Cardiac septum (tissue), 1 donor: Measurements from ENCODE around the gene RPL37A. TPM values are rescaled to one million over a fixed set of nuclear protein-coding genes. Genes with fewer than 3 reads are reported as not detected.

Source experiments
- DNase-seq: peaks from one replicate; pipeline ENCODE4 v3.0.0-alpha.2; 2020; ENCODE audit warnings: low spot score
- intact Hi-C: fragments of 100-400 bp; cut with DNase I; formaldehyde crosslinking; loops from one replicate; pipeline ENCODE4 v1.14.0; 2022
- long read RNA-seq: library from polyadenylated mRNA; unstranded; transcript quantifications from one replicate; pipeline ENCODE4 v2.0.0, GENCODE V29; 2021
- total RNA-seq: library from RNA; stranded (reverse); fragmentation: NEBNext Ultra II Directional; extraction: Animal tissue kit (Norgen Biotek cat#: 25700); gene quantifications from one replicate; pipeline ENCODE4 v1.2.1, GENCODE V29; 2021
- donor health status: DM: no; HTN: no; CAD: no.

Gene RPL37A
- 1,531 TPM for total RNA-seq
- long read RNA-seq, transcript RPL37A-210 (4 exons, 3,647 nt): major isoform, 84 of 94 reads
- long read RNA-seq, transcript RPL37A-201 (3 exons, 742 nt): minor isoform, 9 of 94 reads
- long read RNA-seq, partial matches to known transcripts: 0 of 94 reads
- long read RNA-seq, other reads (novel, unspliced or antisense): 0 of 94 reads

DNA sequence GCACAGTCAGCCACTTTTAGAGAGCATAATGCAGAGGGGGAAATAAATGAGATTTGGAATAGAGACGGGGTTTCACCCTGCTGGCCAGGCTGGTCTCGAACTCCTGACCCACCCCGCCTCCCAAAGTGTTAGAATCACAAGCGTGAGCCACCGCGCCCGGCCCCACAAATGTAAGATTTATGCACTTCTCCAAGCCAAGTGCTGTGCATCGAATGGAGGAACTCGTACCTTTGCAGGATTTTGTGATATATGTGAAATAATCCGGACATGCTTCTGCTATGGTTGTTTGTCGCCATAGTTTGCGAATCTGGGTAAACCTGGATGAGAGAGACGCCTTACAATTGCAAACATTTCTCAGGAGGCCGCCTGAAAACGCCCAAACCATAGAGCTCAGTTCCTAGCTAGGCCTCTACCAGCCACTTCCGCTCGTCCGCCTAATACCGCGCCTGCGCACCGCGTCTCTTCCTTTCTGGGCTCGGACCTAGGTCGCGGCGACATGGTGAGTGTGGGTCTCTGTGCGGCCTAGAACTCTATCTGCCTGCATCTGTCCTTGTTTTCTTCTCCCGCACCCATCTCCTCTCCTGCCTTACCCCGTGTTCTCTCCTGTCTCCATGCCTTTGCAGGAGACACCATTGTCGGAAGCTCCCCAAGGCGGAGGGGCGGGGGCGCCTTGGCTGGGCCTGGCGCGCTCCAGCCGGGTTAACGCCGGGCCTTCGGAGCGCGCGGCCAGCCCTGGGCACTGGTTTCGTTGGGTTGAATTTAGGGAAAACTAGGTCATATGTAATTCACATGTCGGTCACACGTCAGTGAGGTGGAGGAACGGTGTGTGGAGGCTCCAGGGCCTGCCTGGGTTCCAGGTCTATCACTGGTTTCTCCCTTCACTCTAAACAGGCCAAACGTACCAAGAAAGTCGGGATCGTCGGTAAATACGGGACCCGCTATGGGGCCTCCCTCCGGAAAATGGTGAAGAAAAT, at the start of gene RPL37A:
Gene RPL37A, plus strand, starts transcription at position 466 of the 974 bp plus-strand sequence. Its CDS starts 31 bp downstream, at position 497.
- intact Hi-C loops: loop anchor here (2.0 kb wide), 1 partner anchor 86 kb away; the partner anchor contains the start of gene SMARCAL1

DNA sequence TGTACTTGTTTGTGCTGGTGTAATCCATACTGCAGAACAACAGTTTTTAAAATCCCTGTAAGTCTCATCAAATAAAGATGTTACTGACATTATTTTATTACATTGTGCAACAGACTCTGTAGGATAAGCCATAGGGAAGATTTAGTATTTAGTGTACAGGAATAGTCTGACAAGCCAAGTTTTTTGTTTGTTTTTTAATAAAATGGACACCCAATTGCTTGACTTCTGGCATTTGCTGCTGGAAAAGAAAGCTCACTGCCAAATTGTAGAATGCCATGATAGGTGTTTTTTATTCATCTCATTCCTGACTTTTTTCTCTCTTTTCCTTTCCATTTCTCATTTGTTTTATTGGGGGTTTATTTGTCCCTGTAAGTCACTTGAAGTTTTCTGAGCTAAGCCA, 48.3 kb upstream of the RPL37A start:
- DNase-seq: no peak
- intact Hi-C loops: no loop called here

More for the DNA sequence above, at the start of gene RPL37A:
- DNase-seq: peak; percentile 96

DNA sequence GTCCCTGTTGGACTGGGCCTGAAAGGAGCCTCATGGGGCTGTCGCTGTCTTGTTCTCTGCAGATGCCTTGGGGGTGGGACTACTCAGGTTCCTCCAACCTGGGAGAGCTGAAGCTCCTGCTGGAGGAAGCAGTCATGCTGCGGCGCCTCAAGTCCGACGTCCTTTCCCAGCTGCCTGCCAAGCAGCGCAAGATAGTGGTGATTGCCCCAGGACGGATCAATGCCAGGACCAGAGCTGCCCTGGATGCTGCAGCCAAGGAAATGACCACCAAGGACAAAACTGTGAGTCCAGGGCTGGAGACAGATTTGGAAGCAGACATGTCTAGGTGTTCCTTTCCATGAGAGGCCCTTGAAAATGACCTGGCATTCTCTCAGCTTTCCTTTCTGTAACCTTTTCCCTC, 47.9 kb upstream of the RPL37A start:
- DNase-seq: no peak
- intact Hi-C loops: no loop called here

DNA sequence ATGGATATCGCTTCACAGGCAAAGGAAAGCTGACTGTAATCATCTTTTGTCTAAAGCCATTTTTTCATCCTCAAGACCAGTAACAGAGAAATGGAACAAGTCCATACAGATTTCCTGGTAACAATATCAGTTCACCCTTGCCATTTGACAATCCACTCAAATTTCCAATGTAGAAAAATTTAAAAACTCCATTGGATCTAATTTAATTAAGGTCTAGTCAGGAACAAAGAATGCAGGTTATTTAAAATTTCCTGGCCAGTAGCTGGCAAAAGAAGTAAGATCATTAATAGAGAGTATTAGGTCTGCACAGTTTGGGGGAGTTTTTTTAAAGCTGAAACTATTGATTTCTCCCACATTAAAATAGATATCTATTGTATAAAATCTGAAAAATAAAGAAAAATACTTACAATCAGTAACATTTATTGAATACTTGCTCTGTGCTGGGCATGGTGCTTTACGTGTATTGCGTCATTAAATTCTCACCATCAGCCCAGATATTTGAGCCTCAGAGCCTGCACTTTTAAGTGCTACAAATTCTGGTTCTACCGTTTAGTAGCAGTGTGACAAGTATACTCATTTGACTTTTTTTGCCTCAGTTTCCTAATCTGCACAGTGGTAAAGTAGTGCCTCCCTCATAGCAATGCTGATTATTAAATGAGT, 44.6 kb upstream of the RPL37A start:
- intact Hi-C loops: no loop called here

DNA sequence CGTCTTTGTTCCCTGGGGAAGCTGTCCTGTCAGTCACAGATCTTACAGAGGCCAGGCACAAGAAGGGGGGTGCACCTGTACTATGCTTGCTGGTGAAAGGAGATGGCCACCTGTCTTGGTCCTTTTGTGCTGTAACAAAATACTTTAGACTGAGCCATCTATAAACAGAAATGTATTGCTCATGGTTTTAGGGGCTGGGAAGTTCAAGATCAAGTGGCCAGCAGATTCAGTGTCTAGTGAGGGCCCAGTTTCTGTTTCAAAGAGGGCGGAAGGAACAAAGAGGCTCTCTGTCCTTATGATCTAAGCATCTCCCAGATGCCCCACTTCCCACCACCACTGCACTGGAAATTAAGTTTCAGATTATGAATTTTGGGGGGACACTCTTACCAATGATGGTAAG, 35.5 kb upstream of the RPL37A start:
- intact Hi-C loops: no loop called here
- DNase-seq: no peak

More for the DNA sequence above, 44.6 kb upstream of the RPL37A start:
- no peak for DNase-seq

DNA sequence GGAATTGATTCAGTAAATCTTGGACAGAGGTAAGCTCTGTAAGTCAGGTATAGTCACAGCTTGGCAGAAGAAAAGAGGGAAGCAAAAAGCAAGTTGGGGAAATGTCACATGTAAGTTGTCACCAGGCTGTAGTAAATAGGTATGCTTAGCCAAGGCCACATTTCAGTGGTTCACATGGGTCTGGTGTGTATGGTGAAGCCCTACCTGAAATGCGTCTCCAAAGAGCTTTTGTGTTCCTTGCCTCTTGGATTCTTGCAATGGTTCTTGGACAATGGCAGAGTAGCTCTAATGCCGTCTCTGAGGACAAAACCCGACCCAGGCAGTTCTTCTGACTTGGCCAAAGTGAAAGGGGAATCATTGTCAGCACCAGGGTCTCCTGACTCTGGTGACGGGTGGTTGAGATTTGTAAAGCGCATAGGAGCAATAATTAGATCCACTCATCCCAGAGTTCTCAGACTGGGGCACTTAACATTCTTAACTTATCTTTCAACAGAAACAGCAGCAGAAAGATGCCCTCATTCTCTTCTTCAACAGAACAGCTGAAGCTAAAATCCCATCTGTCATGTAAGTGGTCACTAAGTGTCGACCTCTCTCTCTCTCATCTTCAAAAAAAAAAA, 34.4 kb upstream of the RPL37A start:
- no peak for DNase-seq
- intact Hi-C loops: no loop called here

DNA sequence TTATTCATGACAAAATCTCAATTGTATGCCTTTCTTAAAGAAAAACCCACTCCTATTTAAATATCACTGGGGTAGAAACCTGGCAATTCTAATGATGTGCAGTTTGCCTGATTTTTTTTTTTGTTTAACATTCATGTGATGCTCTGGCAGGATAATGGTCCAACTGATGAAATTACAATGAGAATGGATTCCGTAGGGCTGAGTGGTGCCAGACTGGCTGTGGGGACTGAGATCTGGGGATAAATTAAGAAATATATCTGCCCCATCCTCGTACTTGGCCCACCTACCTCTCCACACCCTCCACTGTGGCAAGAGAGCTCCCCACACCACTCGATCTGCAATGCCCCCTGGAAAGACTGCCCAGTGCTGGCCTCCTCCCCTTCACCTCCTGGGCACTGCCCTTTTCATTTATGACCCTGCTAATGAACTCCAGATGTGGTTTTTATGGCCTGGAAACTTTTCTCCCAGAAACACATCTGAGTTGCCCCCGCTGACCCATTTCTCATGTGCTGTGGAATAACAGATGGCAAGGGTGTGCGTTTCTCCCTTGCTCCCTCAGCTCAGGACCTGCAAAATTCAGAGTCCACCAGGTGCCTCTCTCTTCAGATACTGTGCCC, 33.0 kb upstream of the RPL37A start:
- intact Hi-C loops: no loop called here
- DNase-seq: no peak

DNA sequence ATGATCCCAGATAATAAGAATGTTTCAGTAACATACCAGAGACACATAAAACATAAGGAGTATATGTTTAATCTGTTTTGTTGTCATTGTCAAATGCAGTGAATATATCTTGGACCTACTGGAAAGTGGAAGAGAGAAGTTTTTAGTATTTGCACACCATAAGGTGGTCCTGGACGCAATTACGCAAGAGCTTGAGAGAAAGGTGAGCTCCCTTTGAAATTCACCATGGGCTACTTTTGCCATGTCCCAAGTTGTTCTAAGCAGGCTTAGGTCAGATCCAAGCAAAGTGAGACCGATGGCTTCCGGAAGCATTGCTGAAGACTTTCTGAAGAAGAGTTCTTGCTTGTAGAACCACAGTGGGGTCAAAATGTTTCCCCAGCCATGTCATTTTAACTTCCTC, 30.8 kb upstream of the RPL37A start:
- intact Hi-C loops: no loop called here
- DNase-seq: no peak

DNA sequence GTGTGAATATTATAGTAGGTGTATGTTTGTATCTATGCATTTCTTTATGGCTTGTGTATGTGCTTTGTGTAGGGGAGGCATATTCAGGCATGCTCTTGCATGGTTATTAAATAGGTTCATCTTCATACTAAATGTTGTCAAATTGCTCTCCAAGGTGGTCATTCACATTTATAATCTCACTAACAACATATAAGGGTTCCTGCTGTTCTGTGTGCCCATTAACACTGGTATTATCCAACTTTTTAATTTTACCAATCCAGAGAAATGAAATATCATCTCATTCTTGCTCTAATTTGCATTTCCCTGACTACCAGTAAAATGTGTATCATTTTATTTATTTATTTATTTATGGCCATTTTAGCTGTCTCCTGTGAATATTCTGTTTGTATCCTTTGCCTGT, 29.0 kb upstream of the RPL37A start:
- intact Hi-C loops: no loop called here
- DNase-seq: no peak

DNA sequence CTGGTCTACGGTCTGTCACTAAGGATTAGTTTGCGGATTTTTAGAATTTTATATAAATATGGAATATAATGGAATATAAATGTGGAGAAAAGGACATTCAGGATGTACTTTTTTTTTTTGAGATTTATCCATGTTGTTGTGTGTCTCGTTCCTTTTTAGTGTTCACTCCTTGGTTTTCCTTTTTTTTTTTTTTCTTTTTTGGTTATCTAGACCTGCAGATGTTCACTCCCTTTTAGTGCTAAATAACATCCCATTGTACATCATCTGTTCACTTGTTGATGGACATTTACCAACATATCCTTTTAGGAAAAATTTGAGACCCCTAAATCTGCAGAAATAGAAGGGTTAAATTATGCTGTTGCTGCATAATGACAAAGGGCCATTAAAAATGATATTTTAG, 25.5 kb upstream of the RPL37A start:
- no peak for DNase-seq
- intact Hi-C loops: no loop called here

DNA sequence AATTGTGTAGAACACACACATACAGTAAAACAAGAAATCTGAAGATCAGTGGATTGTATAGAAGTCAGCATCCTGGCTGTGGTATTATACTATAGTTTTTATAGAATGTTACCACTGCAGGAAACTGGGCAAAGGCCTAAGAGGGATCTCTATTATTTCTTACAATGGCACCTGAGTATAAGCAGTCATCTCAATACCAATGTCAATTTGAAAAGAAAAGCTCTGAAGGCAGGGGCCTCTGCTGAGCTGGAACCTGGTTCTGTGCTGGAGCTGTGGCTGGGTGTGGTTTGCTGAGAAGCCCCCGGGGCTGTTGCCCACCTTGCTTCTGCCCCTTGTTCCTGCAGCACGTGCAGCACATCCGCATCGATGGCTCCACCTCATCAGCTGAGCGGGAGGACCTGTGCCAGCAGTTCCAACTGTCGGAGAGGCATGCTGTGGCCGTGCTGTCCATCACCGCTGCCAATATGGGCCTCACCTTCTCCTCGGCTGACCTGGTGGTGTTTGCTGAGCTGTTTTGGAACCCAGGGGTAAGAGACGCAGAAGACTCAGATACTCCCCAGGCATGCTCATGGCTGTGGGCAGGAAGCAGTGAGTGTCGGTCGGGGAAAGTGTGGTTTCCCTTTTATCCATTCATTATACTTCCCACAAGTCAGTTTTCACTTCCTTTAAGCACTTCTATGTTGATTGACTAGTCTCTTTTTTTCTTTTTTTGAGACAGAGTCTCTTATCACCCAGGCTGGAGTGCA, 23.5 kb upstream of the RPL37A start:
- no peak for DNase-seq
- intact Hi-C loops: no loop called here

DNA sequence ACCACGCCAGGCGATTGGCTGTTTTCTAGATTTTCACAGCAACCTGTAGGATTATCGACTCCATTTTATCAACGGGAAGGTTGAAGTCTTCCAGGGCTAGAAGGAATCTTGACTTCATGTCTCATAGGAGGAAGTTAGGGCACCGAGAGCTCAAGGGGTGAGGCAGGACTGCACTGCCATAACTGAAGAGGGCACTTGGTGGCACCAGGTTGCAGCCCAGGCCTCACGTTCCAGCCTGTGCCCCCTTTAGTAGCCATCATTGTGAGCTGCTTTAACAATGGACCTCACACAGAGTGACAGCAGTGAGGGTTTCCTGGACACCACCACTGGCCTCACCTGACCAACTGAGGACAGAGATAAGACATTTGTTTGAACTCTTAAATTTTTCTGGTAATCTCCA, 22.9 kb upstream of the RPL37A start:
- DNase-seq: no peak
- intact Hi-C loops: no loop called here

DNA sequence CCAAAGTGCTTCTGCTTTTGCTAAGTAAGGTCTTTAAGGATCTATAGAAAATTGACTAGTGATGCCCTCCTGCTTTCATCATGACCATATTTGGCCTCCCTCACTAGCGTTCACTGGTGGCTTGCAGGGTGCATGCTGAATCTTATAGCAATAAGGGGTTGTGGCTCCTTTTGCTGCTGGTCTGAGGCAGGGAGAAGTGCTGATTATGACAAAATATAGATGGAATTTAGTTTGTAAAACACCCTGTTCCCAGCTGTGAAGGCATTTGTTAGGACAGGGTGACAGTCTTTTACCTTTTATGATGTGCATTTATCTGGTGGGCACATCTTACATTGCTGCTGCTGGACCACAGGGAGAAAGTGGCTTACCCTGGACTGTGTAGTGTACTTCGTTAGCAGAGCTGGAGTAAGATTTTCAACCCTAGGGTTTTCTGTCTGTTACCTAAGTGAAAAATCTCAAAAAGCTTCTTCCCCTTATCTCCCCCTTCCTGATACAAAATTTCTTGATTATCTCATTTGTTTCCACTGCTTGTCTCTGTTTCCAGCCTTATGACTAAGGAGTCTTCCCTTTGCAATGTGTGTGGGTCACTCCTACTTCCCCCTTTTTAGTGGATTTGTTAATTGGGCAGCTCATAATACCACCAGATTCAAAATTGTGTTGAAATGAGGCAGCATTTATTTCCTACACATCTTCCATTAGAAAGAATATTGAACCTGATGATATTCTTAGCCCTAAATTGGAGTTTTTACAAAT, 21.2 kb upstream of the RPL37A start:
- intact Hi-C loops: no loop called here
- no peak for DNase-seq

DNA sequence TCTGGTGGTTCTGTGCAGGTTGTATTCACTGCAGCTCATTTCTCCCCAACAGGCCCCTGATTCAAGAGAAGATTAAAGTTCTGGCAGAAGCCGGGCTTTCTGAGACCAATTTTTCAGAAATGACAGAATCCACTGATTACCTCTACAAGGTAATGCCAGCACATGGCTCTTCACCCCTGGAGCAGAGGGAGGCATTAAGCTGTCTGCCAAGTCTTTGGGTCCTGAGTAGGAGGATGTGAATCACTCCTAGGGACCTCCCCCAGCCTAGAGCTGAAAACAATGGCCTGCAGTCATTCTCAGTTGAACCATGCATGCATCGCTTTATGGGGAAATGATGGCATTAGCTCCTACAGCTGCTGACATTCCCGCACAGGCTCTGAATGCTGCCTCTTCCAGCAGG, 20.5 kb upstream of the RPL37A start:
- DNase-seq: no peak
- intact Hi-C loops: no loop called here

DNA sequence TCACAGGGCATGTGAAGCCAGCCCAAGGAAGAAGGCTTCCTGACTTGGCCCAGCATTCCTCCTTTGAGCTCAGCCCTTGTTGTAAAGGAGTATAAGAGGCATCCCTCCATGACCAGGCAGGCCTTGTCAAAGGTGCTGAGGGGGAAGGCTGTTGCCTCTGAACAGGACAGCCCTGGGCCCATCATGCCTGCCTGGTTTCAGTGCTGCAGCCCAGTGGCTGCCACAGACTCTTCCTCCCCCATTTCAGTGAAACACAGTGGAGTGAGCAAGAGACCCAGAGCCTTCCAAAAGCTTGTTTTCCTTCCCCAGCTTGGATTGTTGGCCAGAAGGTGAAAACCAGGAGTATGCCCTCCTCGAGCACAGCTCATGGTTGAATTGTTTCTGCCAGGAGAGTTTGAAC, 19.9 kb upstream of the RPL37A start:
- intact Hi-C loops: no loop called here

DNA sequence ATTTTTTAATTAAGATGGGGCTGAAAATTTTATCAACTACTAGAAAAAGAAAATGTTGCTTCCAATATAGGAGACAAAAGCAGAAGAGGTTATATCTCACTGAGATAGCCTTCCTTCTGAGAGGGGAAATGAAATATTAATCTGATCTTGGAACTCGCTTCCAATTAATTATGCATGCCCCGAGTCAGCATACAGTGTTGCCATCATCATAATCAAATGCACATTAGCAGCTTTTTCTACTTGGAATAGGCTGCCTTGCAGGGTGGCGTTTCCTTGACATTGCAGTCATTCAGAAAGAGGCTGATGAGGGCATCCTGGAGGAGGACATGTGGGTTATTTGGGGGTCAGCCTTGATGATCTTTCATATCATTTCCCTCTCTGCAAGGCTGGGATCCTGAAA, 18.4 kb upstream of the RPL37A start:
- intact Hi-C loops: no loop called here
- no peak for DNase-seq

More for the DNA sequence above, 19.9 kb upstream of the RPL37A start:
- DNase-seq: no peak

DNA sequence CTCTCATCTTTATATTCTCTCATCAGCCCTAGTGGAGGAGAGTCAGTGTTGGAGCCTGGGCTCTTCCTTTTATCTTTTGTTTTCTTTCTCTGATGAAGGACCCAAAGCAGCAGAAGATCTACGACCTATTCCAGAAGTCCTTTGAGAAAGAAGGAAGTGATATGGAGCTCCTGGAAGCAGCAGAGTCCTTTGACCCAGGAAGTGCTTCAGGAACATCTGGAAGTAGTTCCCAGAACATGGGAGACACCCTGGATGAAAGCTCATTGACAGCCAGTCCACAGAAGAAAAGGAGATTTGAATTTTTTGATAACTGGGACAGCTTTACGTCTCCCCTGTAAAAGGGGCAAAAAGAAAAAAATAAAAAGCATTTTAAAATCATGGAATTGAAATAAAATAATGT, 16.0 kb upstream of the RPL37A start:
- intact Hi-C loops: no loop called here
- DNase-seq: no peak

DNA sequence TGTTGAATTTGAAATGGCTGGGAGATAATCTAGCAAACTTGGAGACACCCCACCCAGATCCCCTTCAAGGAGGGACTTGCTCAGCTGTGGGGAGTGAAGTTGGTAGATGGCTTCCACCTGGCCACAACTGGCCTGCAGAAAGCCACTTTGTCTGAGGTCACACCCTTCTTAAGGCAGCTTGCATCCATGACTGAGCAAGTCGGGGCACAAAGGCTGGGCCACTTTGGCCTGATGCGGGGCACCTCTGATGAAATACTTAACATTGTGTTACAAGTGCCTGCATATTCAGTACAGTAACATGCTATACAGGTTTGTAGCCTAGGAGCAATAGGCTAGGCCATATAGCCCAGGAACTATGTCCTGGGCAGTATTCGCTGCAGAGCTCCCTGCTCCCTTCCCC, 13.4 kb upstream of the RPL37A start:
- DNase-seq: no peak
- intact Hi-C loops: no loop called here
